HUDEP-2 (cell line): Measurements from ENCODE around the gene MAPK1.
"Not testable (repeated sequence)": the region's sequence is repeated elsewhere in the genome, so short reads cannot be mapped to it uniquely, and the experiment has no call there.

Source experiments
- DNase-seq, 76 experiments: peaks; one replicate each; lab custom pipeline; 2025; ENCODE audit not compliant: unreplicated experiment in 76 of 76; lab: John Stamatoyannopoulos, UW

The MAPK1 gene

GRCh38 chr22:21867528-21868266, at the start of gene MAPK1:
Gene MAPK1, minus strand, starts transcription at chr22:21867645. Its CDS starts 205 bp downstream, at chr22:21867440.
- DNase-seq = peak in 75 of 76 experiments; percentile 20 to 95 (median 86)

DNA sequence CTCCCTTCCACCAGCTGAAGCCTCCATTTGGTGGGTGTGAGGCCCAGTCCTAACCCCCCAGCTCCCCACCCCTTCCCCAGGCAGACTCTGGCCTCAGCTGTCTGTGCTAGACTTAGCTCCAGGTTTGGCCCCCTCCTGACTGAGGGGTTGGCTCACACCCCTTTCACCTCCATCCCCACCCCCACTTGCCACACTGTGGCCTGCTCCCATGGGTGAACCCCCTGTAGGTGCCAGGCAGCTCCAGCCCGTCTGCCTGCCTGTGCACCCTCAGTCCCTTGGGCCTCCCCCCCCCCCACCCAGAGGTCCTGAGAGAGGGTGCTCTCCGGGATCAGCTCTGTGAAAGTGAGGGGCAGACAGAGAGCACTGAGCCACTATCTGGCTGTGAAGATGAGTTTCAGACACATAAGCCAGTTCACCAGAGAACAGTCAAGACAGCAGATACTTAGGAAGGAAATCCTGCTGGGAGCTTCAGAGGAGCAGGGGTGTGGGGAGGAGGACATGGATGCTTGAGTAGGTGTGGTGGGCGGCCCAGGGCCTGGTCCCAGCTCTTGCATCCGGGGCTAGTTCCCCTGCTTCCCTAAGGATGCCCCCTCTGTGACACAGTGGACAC, 49.0 kb upstream of the MAPK1 start:
- DNase-seq = no peak

- DNase-seq = no peak
Measured at GRCh38 chr22:21915624-21916308, 48.3 kb upstream of the MAPK1 start.

- not testable (repeated sequence) for DNase-seq
Measured at GRCh38 chr22:21914033-21914642, 46.7 kb upstream of the MAPK1 start.

DNA sequence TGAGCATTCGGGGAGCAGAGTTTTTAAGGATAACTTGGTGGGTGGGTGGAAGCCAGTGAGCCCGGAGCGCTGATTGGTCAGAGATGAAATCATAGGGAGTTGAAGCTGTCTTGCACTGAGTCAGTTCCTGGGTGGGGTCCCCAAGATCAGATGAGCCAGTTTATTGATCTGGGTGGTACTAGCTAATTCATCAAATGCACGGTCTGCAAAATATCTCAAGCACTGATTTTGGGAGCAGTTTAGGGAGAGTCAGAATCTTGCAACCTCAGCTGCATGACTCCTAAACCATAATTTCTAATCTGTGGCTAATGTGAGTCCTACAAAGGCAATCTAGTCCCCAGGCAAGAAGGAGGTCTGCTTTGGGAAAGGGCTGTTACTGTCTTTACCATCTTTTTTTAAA, 42.9 kb upstream of the MAPK1 start:
- not testable (repeated sequence) for DNase-seq

DNA sequence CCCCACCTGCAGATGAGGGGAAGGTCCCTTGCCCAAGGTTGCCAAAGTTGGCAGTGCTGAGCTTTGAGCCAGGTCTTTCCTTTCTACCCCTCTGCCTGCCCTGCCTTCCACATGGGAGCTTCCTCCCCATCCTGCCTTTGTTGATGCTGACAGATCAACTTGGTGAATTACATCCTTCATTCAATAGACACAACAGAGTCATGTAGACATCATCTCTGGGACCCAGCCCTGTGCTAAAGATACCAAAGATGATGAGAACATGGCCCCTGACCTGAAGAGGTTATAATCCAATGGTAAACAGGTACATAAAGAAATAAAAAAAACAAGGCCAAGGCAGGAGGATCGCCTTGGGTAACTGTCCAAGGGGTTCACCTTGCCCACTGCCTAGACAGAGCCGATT, 42.4 kb upstream of the MAPK1 start:
- no peak for DNase-seq

DNA sequence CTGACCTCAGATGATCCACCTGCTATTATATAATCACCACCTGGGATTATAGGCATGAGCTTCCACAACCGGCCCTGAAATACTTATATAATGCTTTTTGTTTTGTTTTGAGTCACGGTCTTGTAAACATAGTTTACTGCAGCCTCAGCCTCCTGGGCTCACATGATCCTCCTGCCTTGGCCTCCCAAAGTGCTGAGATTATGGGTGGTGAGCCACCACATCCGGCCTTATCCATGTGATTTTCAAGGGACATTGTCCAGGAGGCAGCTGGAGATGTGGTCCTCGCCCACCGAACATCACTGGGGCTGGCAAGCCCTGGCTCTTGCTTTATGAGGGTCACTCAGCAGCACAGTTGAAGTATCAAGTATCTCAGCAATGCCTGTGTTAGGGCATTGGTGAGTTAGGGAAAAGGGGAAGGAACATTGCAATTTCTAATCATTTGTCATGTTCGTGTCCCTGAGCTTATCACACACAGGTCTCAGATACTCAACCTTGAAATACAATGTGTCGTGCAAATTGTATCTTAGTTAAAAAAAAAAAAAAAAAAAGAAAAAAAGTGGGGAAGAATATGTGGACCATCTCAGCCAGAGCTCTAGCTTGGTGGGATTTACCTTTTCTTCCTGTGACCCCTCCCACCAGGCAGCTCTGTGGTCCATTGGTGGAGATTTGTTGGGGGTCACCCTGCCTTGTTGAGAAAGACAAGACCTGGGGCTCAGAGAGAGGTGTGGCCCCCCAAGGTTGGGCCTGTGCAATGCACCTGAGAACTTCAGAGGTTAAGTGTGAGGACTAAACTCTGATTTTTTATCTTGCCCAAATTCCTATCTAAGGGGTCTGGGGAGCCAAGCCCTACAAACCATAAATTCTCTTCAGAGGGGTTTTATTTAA, 40.4 kb upstream of the MAPK1 start:
- no peak for DNase-seq

- not testable (repeated sequence) for DNase-seq
Measured at GRCh38 chr22:21905234-21905633, 37.8 kb upstream of the MAPK1 start.

GRCh38 chr22:21904250-21904789, 36.9 kb upstream of the MAPK1 start:
- DNase-seq = no peak

DNA sequence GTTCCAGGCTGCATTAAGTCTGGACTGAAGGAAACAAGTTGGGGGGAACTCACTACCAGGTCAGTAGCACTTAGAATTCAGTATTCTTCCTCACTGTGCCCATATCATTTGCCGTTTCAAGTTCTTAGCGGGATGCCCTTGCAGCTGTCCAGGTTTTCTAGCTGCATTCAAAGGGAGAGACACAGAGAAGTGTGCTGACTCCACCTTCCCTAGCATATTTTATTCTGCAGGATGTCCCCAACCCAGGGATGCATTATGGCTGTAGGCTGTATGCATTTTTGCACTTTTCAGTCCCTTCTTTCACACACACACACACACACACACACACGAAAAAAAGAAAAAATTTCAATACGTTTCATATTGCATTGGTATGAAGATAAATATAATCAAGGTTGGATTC, 35.8 kb upstream of the MAPK1 start:
- no peak for DNase-seq

DNA sequence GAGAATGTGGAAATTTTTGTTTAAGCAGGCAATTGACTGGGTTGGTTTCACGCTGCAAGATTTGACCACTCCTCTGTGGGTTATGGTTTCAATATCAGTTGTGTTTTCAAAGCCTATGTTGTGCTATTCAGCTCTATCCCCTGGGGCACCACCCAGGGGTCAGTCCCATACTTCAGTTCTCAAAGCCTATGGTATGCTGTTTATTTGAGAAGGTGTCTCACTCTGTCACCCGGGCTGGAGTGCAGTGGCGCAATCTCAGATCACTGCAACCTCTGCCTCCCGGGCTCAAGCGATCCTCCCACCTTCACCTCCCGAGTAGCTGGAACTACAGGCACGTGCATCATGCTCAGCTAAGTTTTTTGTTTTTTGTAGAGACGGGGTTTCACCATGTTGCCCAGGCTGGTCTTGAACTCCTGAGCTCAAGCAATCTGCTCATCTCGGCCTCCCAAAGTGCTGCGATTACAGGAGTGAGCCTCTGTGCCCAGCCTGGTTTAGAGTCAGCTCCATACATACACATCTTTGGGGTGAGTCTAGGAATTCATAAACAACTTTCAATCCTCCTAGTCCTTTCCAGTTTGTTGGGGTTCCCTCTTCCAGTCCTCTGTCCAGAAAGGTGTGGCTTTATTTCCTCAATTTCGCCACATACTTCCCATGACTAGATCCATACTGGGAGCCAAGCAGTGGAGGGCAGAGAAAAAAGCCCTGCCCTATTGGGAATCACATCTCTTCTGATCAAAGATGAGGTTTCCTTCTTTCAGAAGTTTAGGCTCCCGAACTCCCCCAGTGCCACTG, 35.0 kb upstream of the MAPK1 start:
- no peak for DNase-seq

DNA sequence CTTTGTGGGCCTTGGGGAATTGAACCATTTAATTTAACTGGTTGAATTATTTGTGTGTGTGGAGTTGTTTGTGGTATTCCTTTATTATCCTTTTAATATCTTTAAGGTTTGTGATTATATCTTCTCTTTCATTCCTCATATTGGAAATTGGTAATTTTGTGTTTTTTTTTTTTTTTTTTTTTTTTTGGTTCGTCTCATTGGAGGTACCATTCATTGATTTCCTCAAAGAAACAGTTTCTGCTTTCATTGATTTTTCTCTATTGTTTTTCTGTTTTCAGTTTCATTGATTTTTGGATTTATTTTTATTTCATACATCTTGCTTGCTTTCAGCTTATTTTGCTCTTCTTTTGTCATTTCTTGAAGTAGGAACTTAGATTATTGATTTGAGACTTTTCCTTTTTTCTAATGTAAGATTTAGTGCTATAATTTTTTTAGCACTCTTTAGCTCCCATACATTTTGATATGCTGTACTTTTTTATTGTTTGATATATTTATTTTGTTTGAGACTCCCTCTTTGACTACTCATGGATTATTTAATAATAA, 31.0 kb upstream of the MAPK1 start:
- no peak for DNase-seq

GRCh38 chr22:21896951-21897513, 29.6 kb upstream of the MAPK1 start:
- no peak for DNase-seq

GRCh38 chr22:21896275-21896674, 28.8 kb upstream of the MAPK1 start:
- not testable (repeated sequence) for DNase-seq

DNA sequence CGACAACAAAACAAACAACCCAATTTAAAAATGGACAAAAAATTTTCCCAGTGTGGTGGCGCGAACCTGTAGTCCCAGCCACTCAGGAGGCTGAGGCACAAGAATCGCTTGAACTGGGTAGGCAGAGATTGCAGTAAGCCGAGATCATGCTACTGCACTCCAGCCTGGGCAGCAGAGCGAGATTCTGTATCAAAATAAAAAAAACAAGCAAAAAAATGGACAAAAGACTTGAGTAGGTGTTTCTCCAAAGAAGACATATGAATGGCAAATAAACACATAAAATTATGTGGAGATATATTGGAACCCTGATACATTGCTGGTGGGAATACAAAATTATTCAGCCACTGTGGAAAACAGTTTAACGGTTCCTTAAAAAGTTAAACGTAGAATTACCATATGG, 27.4 kb upstream of the MAPK1 start:
- DNase-seq = no peak

GRCh38 chr22:21889251-21889990, 22.0 kb upstream of the MAPK1 start:
- DNase-seq = no peak

DNA sequence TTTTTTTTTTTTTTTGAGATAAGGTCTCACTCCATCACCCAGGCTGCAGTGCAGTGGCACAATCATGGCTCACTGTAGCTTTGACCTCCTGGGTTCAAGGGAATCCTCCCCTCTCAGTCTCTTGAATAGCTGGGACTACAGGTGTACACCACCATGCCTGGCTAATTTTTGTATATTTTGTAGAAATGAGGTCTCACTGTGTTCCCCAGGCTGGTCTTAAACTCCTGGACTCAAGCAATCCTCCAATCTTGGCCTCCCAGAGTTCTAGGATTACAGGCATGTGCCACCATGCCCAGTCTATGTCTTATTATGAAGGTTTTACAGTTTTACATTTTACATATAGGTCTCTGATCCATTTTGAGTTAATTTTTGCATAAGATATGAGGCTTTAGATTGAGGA, 20.4 kb upstream of the MAPK1 start:
- no peak for DNase-seq

DNA sequence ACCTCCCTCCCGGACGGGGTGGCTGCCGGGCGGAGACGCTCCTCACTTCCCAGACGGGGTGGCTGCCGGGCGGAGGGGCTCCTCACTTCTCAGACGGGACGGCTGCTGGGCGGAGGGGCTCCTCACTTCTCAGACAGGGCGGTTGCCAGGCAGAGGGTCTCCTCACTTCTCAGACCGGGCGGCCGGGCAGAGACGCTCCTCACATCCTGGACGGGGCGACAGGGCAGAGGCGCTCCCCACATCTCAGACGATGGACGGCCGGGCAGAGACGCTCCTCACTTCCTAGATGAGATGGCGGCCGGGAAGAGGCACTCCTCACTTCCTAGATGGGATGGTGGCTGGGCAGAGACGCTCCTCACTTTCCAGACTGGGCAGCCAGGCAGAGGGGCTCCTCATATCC, 16.5 kb upstream of the MAPK1 start:
- DNase-seq = not testable (repeated sequence)
